ENCODE data around the gene CALML3. TPM values are rescaled to one million over a fixed set of nuclear protein-coding genes. Genes with fewer than 3 reads are reported as not detected.
A peak's percentile ranks its signal among the peaks of the same experiment; 100 is the strongest.

Gene CALML3
- total RNA-seq, 1 donor, result not detected

DNA sequence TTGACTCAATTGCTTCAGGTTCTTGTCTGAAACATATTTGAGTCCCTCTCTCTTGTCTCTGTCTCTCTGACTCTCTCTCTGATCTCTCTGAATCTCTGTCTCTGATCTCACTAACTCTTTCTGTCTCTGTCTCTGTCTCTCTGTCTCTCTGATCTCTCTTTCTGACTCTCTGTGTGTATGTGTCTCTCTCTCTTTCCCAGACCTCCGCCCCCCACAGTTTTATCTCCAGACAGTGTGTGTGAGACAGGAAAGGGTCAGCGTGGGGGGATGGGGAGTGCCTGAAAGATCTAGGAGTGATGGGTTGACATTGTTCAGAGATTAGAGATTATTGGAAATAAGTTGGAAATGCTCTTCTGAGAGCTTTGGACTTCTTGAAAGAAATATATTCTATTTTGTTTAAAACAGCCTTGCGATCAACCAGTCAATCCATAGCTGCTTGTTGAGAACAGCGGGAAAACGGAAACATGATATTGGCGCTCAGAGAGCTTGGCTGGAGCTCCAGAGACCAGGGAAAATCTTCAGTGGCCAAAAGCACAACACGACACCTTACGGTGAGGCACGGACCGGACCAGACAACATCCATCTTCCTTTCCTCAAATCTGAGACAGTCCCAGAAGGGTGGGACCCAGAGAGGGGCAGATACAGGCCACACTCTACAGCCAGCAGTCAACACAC lies 35.5 kb downstream of the CALML3 start:
- peak overlapping the region; percentile 86 for H3K4me2 ChIP-seq (ENCODE audit: insufficient read depth, low read length)
- no peaks in the 10 kb centered on the region for H3K27me3 ChIP-seq (ENCODE audit: insufficient read depth, low read length)
- H3K36me3 ChIP-seq (ENCODE audit: insufficient read depth, low read length), result no peaks in the 10 kb centered on the region
- TF ChIP-seq, protein P1, sequence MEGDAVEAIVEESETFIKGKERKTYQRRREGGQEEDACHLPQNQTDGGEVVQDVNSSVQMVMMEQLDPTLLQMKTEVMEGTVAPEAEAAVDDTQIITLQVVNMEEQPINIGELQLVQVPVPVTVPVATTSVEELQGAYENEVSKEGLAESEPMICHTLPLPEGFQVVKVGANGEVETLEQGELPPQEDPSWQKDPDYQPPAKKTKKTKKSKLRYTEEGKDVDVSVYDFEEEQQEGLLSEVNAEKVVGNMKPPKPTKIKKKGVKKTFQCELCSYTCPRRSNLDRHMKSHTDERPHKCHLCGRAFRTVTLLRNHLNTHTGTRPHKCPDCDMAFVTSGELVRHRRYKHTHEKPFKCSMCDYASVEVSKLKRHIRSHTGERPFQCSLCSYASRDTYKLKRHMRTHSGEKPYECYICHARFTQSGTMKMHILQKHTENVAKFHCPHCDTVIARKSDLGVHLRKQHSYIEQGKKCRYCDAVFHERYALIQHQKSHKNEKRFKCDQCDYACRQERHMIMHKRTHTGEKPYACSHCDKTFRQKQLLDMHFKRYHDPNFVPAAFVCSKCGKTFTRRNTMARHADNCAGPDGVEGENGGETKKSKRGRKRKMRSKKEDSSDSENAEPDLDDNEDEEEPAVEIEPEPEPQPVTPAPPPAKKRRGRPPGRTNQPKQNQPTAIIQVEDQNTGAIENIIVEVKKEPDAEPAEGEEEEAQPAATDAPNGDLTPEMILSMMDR (IDR thresholded peaks at IDR 0.05; ENCODE audit: extremely low read depth, low read depth, low read length), result no peak
- peaks cover 45% of the 10 kb centered on the region for H3K4me1 ChIP-seq (ENCODE audit: insufficient read depth, low read length)
- no peaks in the 10 kb centered on the region for H3K79me2 ChIP-seq (ENCODE audit: insufficient read depth, low read length)
- H3K4me3 ChIP-seq (ENCODE audit: insufficient read depth, low read length), result peak overlapping the region; percentile 41
- H3K27ac ChIP-seq (ENCODE audit: low read depth, low read length), result peak overlapping the region; percentile 84
- peak overlapping the region; percentile 61 for H2AFZ ChIP-seq (ENCODE audit: low read length)
- no peaks in the 10 kb centered on the region for H3K9me3 ChIP-seq (ENCODE audit: low read depth, low read length)
- DNase-seq (ENCODE audit: insufficient read length, low spot score, missing footprints), result peak; percentile 68
- no peaks in the 10 kb centered on the region for H4K20me1 ChIP-seq (ENCODE audit: insufficient read depth, low read length)

DNA sequence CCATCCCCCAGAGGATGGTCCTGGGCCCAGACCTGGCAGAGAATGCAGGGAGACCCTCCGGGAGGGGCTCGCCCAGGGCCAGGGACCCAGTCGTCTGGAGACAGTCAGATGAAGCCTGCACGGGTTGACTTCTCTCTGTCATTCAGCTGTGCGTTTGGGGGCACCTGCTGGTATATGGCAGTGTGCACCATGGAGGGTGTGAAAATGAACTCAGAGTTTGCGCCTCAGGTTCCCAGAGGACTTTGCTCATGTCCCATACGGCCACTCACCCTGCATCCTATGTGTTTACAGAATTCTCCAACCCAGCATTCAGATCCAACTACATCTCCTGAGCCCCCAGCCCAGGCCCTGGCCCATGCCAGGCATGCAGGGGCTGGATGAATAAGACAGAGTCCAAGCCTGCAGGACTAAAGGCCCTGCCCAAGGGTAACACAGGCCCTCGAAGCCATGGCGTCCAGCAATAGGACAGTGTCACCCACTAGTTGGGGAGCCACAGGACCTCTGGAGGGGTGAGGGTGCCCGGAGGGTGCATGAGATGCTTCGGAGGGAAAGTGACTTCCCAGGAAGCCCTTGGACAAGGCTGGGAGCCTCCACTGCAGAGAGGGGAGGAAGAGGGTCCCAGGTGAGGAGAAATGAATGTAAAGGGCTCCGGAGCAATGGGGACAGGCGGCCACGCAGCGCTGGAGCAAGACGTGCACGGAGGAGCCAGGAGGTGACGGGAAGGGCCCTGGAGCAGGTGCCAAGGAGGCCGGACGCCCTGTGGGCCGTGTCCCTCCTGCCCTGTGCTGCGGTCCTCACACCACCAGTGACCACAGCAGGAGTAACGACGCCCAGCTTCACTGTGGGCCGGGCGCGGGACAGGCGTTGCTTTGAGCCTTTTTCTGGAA lies 36.3 kb downstream of the CALML3 start:
- Histone ChIP-seq H4K20me1 (ENCODE audit: insufficient read depth, low read length) (no peaks in the 10 kb centered on the region), H2AFZ (ENCODE audit: low read length) (no peak overlapping the region), H3K36me3 (ENCODE audit: insufficient read depth, low read length) (no peaks in the 10 kb centered on the region), H3K79me2 (ENCODE audit: insufficient read depth, low read length) (no peaks in the 10 kb centered on the region), H3K9me3 (ENCODE audit: low read depth, low read length) (no peaks in the 10 kb centered on the region), H3K27ac (ENCODE audit: low read depth, low read length) (peak overlapping the region; percentile 84), H3K27me3 (ENCODE audit: insufficient read depth, low read length) (no peaks in the 10 kb centered on the region), H3K4me2 (ENCODE audit: insufficient read depth, low read length) (no peak overlapping the region), H3K4me3 (ENCODE audit: insufficient read depth, low read length) (no peak overlapping the region), H3K4me1 (ENCODE audit: insufficient read depth, low read length) (peaks cover 52% of the 10 kb centered on the region)
- TF ChIP-seq, protein P1 (IDR thresholded peaks at IDR 0.05; ENCODE audit: extremely low read depth, low read depth, low read length), result no peak
- DNase-seq (ENCODE audit: insufficient read length, low spot score, missing footprints), result no peak

DNA sequence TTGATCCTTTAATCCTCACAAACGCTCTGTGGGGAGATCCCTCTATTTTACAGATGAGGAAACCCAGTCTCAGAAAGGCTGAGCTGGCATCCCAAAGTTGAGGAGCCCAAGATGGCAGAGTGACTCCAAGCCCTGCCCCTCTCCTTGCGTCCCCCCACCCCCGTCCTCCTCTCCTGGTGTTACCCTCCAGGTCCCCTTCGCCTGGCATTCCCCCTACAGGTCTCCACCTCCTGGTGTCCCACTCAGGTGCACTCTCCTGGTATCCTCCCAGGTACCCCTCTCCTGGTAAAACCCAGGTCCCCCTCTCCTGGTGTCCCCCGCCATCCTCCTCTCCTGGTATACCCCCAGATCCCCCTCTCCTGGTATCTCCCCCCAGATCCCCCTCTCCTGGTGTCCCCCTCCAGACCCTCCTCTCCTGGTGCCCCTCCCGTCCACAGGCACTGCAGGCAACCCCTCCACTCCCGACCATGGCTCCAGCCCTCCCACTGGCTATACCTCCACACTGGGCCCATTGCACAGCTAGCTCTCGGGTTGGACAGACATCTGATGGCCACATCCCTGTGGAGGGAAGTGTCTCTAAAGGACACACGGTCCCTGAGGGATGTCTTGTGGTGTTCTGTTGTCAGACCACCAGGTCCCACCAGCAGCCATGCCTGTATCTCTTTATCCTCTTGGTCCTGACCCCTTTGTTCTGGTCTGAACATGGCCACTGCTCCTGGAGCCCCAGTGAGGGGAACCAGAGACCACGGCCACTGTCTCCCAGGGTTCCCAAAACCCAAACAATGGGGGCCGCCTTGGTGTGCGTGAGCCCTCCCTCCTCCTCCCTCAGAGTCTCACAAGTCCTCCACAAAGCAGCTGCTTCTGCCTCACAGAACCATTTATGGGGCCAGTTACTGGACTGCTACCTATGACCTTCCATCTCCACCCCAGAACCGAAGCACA lies 37.2 kb downstream of the CALML3 start:
- Histone ChIP-seq H3K4me3 (ENCODE audit: insufficient read depth, low read length) (no peak overlapping the region), H3K4me1 (ENCODE audit: insufficient read depth, low read length) (peaks cover 59% of the 10 kb centered on the region), H4K20me1 (ENCODE audit: insufficient read depth, low read length) (no peaks in the 10 kb centered on the region), H3K36me3 (ENCODE audit: insufficient read depth, low read length) (no peaks in the 10 kb centered on the region), H3K4me2 (ENCODE audit: insufficient read depth, low read length) (no peak overlapping the region), H3K79me2 (ENCODE audit: insufficient read depth, low read length) (no peaks in the 10 kb centered on the region), H2AFZ (ENCODE audit: low read length) (no peak overlapping the region), H3K27ac (ENCODE audit: low read depth, low read length) (no peak overlapping the region), H3K27me3 (ENCODE audit: insufficient read depth, low read length) (no peaks in the 10 kb centered on the region), H3K9me3 (ENCODE audit: low read depth, low read length) (no peaks in the 10 kb centered on the region)
- TF ChIP-seq, protein P1 (IDR thresholded peaks at IDR 0.05; ENCODE audit: extremely low read depth, low read depth, low read length), result no peak
- DNase-seq (ENCODE audit: insufficient read length, low spot score, missing footprints), result no peak

Measured in osteoblast (primary cell).